Kidney (tissue), 14 donors: ENCODE data around the gene PRM1. TPM values are rescaled to one million over a fixed set of nuclear protein-coding genes. Genes with fewer than 3 reads are reported as not detected.

Experiments used
- DNase-seq, 5 donors: peaks; one replicate each; pipeline ENCODE4 v3.0.0-alpha.2; 2013 to 2020
- FAIRE-seq: peaks from 2 replicates; lab custom pipeline; 2012; peaks lifted over from hg19 to GRCh38; lab: Jason Lieb, UNC
- H3K27ac ChIP-seq, 2 donors: one replicate each; pipeline ENCODE4 v1.7.0; 2013; ENCODE audit warnings: low read depth in 2 of 2, low read length in 2 of 2, inconsistent platforms in 1 of 2
- H3K27me3 ChIP-seq: one replicate; pipeline ENCODE4 v1.7.1; 2013; ENCODE audit warnings: low read length, inconsistent platforms; ENCODE audit not compliant: control insufficient read depth, insufficient read depth
- H3K36me3 ChIP-seq, 3 donors: one replicate each; pipeline versions ENCODE4 v1.7.0 to v1.7.1; 2013; ENCODE audit warnings: low read length in 3 of 3, control low read depth in 1 of 3, inconsistent platforms in 1 of 3; ENCODE audit not compliant: insufficient read depth in 3 of 3, control insufficient read depth in 2 of 3
- H3K4me1 ChIP-seq, 3 donors: one replicate each; pipeline versions ENCODE4 v1.7.0 to v1.7.1; 2013; ENCODE audit warnings: low read length in 3 of 3, inconsistent platforms in 1 of 3, low read depth in 1 of 3; ENCODE audit not compliant: control insufficient read depth in 2 of 3, insufficient read depth in 2 of 3
- H3K4me3 ChIP-seq, 3 donors: one replicate each; pipeline versions ENCODE4 v1.7.0 to v1.8.1; 2013; ENCODE audit warnings: low read length in 3 of 3, control low read depth in 1 of 3, inconsistent platforms in 1 of 3
- H3K9ac ChIP-seq, 3 donors: one replicate each; pipeline versions ENCODE4 v1.7.0 to v1.7.1; 2013; ENCODE audit warnings: low read length in 3 of 3, control low read depth in 1 of 3, inconsistent platforms in 1 of 3
- H3K9me3 ChIP-seq, 3 donors: one replicate each; pipeline versions ENCODE4 v1.7.0 to v1.7.1; 2013; ENCODE audit warnings: low read length in 3 of 3, control low read depth in 1 of 3, inconsistent platforms in 1 of 3; ENCODE audit not compliant: control insufficient read depth in 2 of 3, insufficient read depth in 1 of 3
- CTCF ChIP-seq: IDR thresholded peaks from 3 replicates; pipeline ENCODE4 v1.5.1; 2012; ENCODE audit warnings: mild to moderate bottlenecking, moderate library complexity, borderline replicate concordance; ENCODE audit not compliant: insufficient read depth; ENCODE audit errors: extremely low read depth
- intact Hi-C: fragments of 100-400 bp; cut with DNase I; formaldehyde crosslinking; loops from one replicate; pipeline ENCODE4 v1.11.1; 2022
- polyA plus RNA-seq: library from polyadenylated mRNA; stranded (reverse); fragments of 350-450 nt; fragmentation: Illumina TruSeq; extraction: RNeasy Lipid Tissue Mini Kit (QIAGEN cat#74804); gene quantifications from one replicate; pipeline ENCODE4 v1.2.3, GENCODE V29; 2014; ENCODE audit warnings: low read depth, low replicate concordance; ENCODE audit not compliant: insufficient read depth
- total RNA-seq: library from RNA; stranded (reverse); fragmentation: NEBNext Ultra II Directional; extraction: Animal tissue kit (Norgen Biotek cat#: 25700); gene quantifications from one replicate; pipeline ENCODE4 v1.2.1, GENCODE V29; 2021
- donor health status: control.
- donor health status: control.
- donor health status: control.
- donor health status: control.
- donor health status: control.
- donor health status: DM: yes; HTN: yes; CAD: no.
- donor health status: Normal renal cell carcinoma (clear cell type).

PRM1 gene
- total and polyA plus RNA-seq, 2 donors from 2014 or later = not detected

- Histone ChIP-seq H3K4me3 (no peak overlapping the region), H3K9me3 (no peaks in the 10 kb centered on the region), H3K9ac (no peak overlapping the region), H3K36me3 (no peaks in the 10 kb centered on the region), H3K27me3 (no peaks in the 10 kb centered on the region), H3K27ac (no peak overlapping the region), H3K4me1 (peaks cover 0 to 3% (median 0%) of the 10 kb centered on the region in 3 donors)
- intact Hi-C loops = no loop called here
- TF ChIP-seq CTCF = no peak
- DNase-seq = no peak
- no peak for FAIRE-seq
These were observed 42.6 kb downstream of the PRM1 start for GRCh38 chr16:11238272-11239202.

- DNase-seq = no peak
- no peaks in the 10 kb centered on the region for H3K36me3 ChIP-seq
- FAIRE-seq = no peak
- peaks cover 0 to 5% (median 0%) of the 10 kb centered on the region in 3 donors for H3K4me1 ChIP-seq
- intact Hi-C loops = no loop called here
- no peaks in the 10 kb centered on the region for H3K9me3 ChIP-seq
- H3K27me3 ChIP-seq = no peaks in the 10 kb centered on the region
- no peak overlapping the region for H3K4me3 ChIP-seq
- no peak overlapping the region for H3K9ac ChIP-seq
- no peak for TF ChIP-seq CTCF
- no peak overlapping the region for H3K27ac ChIP-seq
These were observed 44.5 kb downstream of the PRM1 start for GRCh38 chr16:11236461-11237254.

GRCh38 chr16:11235703-11235991, 45.5 kb downstream of the PRM1 start:
- no peak for TF ChIP-seq CTCF
- FAIRE-seq = no peak
- Histone ChIP-seq H3K9me3 (no peaks in the 10 kb centered on the region), H3K4me1 (peaks cover 0 to 5% (median 0%) of the 10 kb centered on the region in 3 donors), H3K27ac (no peak overlapping the region), H3K9ac (no peak overlapping the region), H3K36me3 (no peaks in the 10 kb centered on the region), H3K4me3 (no peak overlapping the region), H3K27me3 (no peaks in the 10 kb centered on the region)
- intact Hi-C loops = no loop called here
- DNase-seq = peak in 3 of 5 donors; percentile 57 to 67 (median 59)
